OCI-LY3 (cell line): ENCODE measurements around the gene FCGBP.
"Not testable (repeated sequence)": the region's sequence is repeated elsewhere in the genome, so short reads cannot be mapped to it uniquely, and the experiment has no call there.

Source experiments
- CTCF ChIP-seq: fragments of 200-600, 300-600 bp; sonication (generic); IDR thresholded peaks from 2 replicates; pipeline ENCODE4 v1.5.1; 2014; ENCODE audit warnings: antibody characterized with exemption, low read length, low read depth
- EZH2phosphoT487 ChIP-seq: fragments of 200-600 bp; shearing (Covaris generic); IDR thresholded peaks from 2 replicates; pipeline ENCODE4 v1.6.1; 2018; ENCODE audit warnings: antibody characterized with exemption, mixed run types, low read depth

DNA sequence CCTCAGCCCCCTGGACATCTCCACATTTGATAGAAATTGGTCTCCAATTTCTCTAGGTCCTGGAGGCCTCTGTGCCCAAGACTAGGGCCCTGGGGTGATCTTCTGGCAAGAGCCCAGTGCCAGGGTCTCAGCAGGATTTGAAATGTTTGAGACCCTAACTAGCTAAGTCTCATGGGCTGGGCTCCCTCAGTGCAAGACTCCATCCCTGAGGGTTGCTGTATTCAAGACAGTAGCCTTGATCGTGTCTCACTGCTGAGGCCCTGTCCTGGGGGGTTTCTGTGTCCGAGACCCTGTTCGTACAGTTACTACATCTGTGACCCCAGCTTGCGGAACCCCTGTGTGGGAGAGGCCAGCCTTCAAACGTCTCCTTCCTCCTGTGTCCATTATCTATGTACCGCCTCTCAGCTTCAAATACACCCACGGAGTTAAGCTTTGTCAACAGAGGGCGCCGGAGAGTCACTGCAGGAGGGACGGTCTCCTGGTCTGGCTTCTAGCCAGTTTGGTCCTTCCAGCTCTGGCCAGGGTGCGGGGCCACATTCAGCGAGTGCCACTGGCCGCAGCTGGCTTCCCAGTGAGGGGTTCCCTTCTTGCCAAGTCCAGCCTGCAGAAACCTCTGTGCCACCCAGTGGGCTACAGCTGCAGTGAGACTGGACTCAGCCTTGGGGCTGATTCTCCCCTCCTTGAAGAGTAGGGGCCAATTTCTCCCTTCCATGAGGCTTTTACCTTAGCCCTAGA is 36.8 kb downstream of the FCGBP start:
- TF ChIP-seq CTCF, EZH2phosphoT487: not testable (repeated sequence)
